HEK293T (cell line): ENCODE measurements around the gene CAD.

Experiments
- BHLHE40 ChIP-seq: fragments of 450-650 bp; IDR thresholded peaks from 2 replicates; pipeline ENCODE4 v1.6.1; 2016; ENCODE audit warnings: mild to moderate bottlenecking, moderate library complexity, borderline replicate concordance
- ELF4 ChIP-seq: fragments of 450-650 bp; IDR thresholded peaks from 2 replicates; pipeline ENCODE4 v1.6.1; 2017; ENCODE audit warnings: antibody characterized with exemption
- FOXA1 ChIP-seq: fragments of 450-650 bp; IDR thresholded peaks from 2 replicates; pipeline ENCODE4 v1.6.1; 2016; ENCODE audit warnings: mild to moderate bottlenecking
- FOXM1 ChIP-seq: fragments of 450-650 bp; IDR thresholded peaks from 2 replicates; pipeline ENCODE4 v1.6.1; 2017; ENCODE audit warnings: mild to moderate bottlenecking, borderline replicate concordance
- LEF1 ChIP-seq: fragments of 450-650 bp; IDR thresholded peaks from 2 replicates; pipeline ENCODE4 v1.6.1; 2017; ENCODE audit warnings: mild to moderate bottlenecking, borderline replicate concordance
- TARDBP ChIP-seq: fragments of 450-650 bp; IDR thresholded peaks from 2 replicates; pipeline ENCODE4 v1.6.1; 2016

- TF ChIP-seq ELF4 (no peak), LEF1 (no peak), FOXA1 (no peak), BHLHE40 (no peak), TARDBP (no peak), FOXM1 (no peak)
Measured at GRCh38 chr2:27208486-27209050, 8.6 kb upstream of the CAD start.
